ENCODE results near the gene BRD9.

GRCh38 chr5:916441-917293 is 24.1 kb upstream of the BRD9 start:
- TF ChIP-seq CTCF (IDR thresholded peaks at IDR 0.05) (no peak), POLR2A (IDR thresholded peaks at IDR 0.05) (no peak)

All from right lobe of liver (tissue), 4 donors.